WTC11 (cell line): Measurements from ENCODE around the gene SLC18A2. TPM values are rescaled to one million over a fixed set of nuclear protein-coding genes. Genes with fewer than 3 reads are reported as not detected.

Experiments
- ATAC-seq: fragments of 200-7000 bp; cut with Tn5 transposase; 2 replicates; pipeline ENCODE4 v1.10.0; 2021; ENCODE audit warnings: mild to moderate bottlenecking, moderate library complexity
- CTCF ChIA-PET: fragments of 300-600 bp; sonication (Branson Sonifier 250); formaldehyde crosslinking; loops from one replicate; lab custom pipeline; 2021; ENCODE audit warnings: antibody characterized with exemption; lab: Charles Lee
- POLR2A ChIA-PET: fragments of 350-600 bp; sonication (Branson Sonifier 250); formaldehyde crosslinking; loops from one replicate; lab custom pipeline; 2021; ENCODE audit warnings: antibody characterized with exemption; lab: Charles Lee
- DNase-seq: peaks from one replicate; pipeline ENCODE4 v3.0.0; 2021; ENCODE audit warnings: low spot score
- H3K27ac Mint-ChIP-seq: 2 replicates; pipeline ENCODE4 v1.8.0; 2021; ENCODE audit warnings: mixed read lengths
- H3K27me3 Mint-ChIP-seq: 2 replicates; pipeline ENCODE4 v1.8.0; 2021; ENCODE audit warnings: low read depth, mild to moderate bottlenecking, moderate library complexity, mixed read lengths
- H3K36me3 Mint-ChIP-seq: 2 replicates; pipeline ENCODE4 v1.8.0; 2021; ENCODE audit warnings: mixed read lengths
- H3K4me1 Mint-ChIP-seq: 2 replicates; pipeline ENCODE4 v1.8.0; 2022; ENCODE audit warnings: mixed read lengths
- H3K4me3 Mint-ChIP-seq: 2 replicates; pipeline ENCODE4 v1.8.0; 2021; ENCODE audit warnings: mild to moderate bottlenecking, moderate library complexity, mixed read lengths
- H3K9me3 Mint-ChIP-seq: 2 replicates; pipeline ENCODE4 v1.8.0; 2021; ENCODE audit warnings: mixed read lengths
- AFF4 ChIP-seq: sonication (generic); formaldehyde crosslinking; IDR thresholded peaks from 2 replicates; pipeline ENCODE4 v1.8.1; 2023; ENCODE audit warnings: mild to moderate bottlenecking, missing genetic modification reagents, borderline replicate concordance
- ATF6 ChIP-seq: sonication (generic); formaldehyde crosslinking; IDR thresholded peaks from 2 replicates; pipeline ENCODE4 v1.8.1; 2023; ENCODE audit warnings: mild to moderate bottlenecking, missing genetic modification reagents
- EMX1 ChIP-seq: fragments of 250-450 bp; sonication (Bioruptor Pico); IDR thresholded peaks from 2 replicates; pipeline ENCODE4 v1.8.0; 2021; ENCODE audit warnings: mild to moderate bottlenecking
- GABPB1 ChIP-seq: sonication (generic); formaldehyde crosslinking; IDR thresholded peaks from 2 replicates; pipeline ENCODE4 v1.8.1; 2023; ENCODE audit warnings: mild to moderate bottlenecking, missing genetic modification reagents
- NFATC4 ChIP-seq: fragments of 250-450 bp; sonication (Bioruptor Pico); IDR thresholded peaks from 2 replicates; pipeline ENCODE4 v1.9.0; 2021; ENCODE audit warnings: mild to moderate bottlenecking
- NFYB ChIP-seq: sonication (generic); formaldehyde crosslinking; conservative IDR thresholded peaks from 2 replicates; pipeline ENCODE4 v1.8.0; 2022; ENCODE audit warnings: low read depth, missing genetic modification reagents
- NR1H2 ChIP-seq: sonication (generic); formaldehyde crosslinking; IDR thresholded peaks from 2 replicates; pipeline ENCODE4 v1.9.0; 2021; ENCODE audit warnings: mild to moderate bottlenecking, moderate library complexity, missing genetic modification reagents
- SMAD3 ChIP-seq: sonication (generic); formaldehyde crosslinking; IDR thresholded peaks from 2 replicates; pipeline ENCODE4 v1.8.0; 2022; ENCODE audit warnings: missing genetic modification reagents, mild to moderate bottlenecking, borderline replicate concordance
- ZNF281 ChIP-seq: sonication (generic); formaldehyde crosslinking; IDR thresholded peaks from 2 replicates; pipeline ENCODE4 v1.8.0; 2023; ENCODE audit warnings: mild to moderate bottlenecking, missing genetic modification reagents
- ZNF423 ChIP-seq: fragments of 250-450 bp; sonication (Bioruptor Pico); IDR thresholded peaks from 2 replicates; pipeline ENCODE4 v2.1.2; 2022; ENCODE audit warnings: mild to moderate bottlenecking, moderate library complexity
- ZNF532 ChIP-seq: fragments of 250-450 bp; sonication (Bioruptor Pico); IDR thresholded peaks from 2 replicates; pipeline ENCODE4 v1.9.0; 2021; ENCODE audit warnings: mild to moderate bottlenecking, borderline replicate concordance
- total RNA-seq: library from RNA; stranded (reverse); gene quantifications from 3 replicates; pipeline ENCODE4 v1.2.3, GENCODE V29; 2021
- TF ChIP-seq, protein P1 (sequence below): fragments of 250-450 bp; sonication (Bioruptor Pico); IDR thresholded peaks from 2 replicates; pipeline ENCODE4 v1.8.0; 2021; ENCODE audit warnings: mild to moderate bottlenecking
- TF ChIP-seq, protein P2 (sequence below): fragments of 250-450 bp; sonication (Bioruptor Pico); IDR thresholded peaks from 2 replicates; pipeline ENCODE4 v2.1.2; 2022; ENCODE audit warnings: mild to moderate bottlenecking, moderate library complexity
- TF ChIP-seq, protein P3 (sequence below): sonication (generic); formaldehyde crosslinking; conservative IDR thresholded peaks from 2 replicates; pipeline ENCODE4 v1.8.1; 2023; ENCODE audit warnings: mild to moderate bottlenecking, low read depth, missing genetic modification reagents, moderate library complexity
- TF ChIP-seq, protein P4 (sequence below): fragments of 250-450 bp; sonication (Bioruptor Pico); conservative IDR thresholded peaks from 2 replicates; pipeline ENCODE4 v1.9.0; 2021; ENCODE audit warnings: mild to moderate bottlenecking

Gene SLC18A2
- total RNA-seq, 1 experiment from 2014 or later, result 5.9 TPM

- TF ChIP-seq ATF6 (no peak), SMAD3 (CRISPR knock-in tag) (no peak), ZNF423 (CRISPR knock-in tag) (no peak), GABPB1 (CRISPR knock-in tag) (no peak), NFATC4 (no peak)
- TF ChIP-seq, protein P1, sequence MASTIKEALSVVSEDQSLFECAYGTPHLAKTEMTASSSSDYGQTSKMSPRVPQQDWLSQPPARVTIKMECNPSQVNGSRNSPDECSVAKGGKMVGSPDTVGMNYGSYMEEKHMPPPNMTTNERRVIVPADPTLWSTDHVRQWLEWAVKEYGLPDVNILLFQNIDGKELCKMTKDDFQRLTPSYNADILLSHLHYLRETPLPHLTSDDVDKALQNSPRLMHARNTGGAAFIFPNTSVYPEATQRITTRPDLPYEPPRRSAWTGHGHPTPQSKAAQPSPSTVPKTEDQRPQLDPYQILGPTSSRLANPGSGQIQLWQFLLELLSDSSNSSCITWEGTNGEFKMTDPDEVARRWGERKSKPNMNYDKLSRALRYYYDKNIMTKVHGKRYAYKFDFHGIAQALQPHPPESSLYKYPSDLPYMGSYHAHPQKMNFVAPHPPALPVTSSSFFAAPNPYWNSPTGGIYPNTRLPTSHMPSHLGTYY (CRISPR knock-in tag), result no peak
- TF ChIP-seq, protein P2, sequence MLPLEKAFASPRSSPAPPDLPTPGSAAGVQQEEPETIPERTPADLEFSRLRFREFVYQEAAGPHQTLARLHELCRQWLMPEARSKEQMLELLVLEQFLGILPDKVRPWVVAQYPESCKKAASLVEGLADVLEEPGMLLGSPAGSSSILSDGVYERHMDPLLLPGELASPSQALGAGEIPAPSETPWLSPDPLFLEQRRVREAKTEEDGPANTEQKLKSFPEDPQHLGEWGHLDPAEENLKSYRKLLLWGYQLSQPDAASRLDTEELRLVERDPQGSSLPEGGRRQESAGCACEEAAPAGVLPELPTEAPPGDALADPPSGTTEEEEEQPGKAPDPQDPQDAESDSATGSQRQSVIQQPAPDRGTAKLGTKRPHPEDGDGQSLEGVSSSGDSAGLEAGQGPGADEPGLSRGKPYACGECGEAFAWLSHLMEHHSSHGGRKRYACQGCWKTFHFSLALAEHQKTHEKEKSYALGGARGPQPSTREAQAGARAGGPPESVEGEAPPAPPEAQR, result no peak
- TF ChIP-seq, protein P3, sequence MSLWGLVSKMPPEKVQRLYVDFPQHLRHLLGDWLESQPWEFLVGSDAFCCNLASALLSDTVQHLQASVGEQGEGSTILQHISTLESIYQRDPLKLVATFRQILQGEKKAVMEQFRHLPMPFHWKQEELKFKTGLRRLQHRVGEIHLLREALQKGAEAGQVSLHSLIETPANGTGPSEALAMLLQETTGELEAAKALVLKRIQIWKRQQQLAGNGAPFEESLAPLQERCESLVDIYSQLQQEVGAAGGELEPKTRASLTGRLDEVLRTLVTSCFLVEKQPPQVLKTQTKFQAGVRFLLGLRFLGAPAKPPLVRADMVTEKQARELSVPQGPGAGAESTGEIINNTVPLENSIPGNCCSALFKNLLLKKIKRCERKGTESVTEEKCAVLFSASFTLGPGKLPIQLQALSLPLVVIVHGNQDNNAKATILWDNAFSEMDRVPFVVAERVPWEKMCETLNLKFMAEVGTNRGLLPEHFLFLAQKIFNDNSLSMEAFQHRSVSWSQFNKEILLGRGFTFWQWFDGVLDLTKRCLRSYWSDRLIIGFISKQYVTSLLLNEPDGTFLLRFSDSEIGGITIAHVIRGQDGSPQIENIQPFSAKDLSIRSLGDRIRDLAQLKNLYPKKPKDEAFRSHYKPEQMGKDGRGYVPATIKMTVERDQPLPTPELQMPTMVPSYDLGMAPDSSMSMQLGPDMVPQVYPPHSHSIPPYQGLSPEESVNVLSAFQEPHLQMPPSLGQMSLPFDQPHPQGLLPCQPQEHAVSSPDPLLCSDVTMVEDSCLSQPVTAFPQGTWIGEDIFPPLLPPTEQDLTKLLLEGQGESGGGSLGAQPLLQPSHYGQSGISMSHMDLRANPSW, result no peak
- TF ChIP-seq, all 79 proteins: peak for 0
These were observed 33.1 kb downstream of the SLC18A2 start (continued) for GRCh38 chr10:117273980-117274379.

- POLR2A ChIA-PET, result no interaction called here
- no peak overlapping the region for H3K4me3 Mint-ChIP-seq
- no peak overlapping the region for H3K27ac Mint-ChIP-seq
- H3K4me1 Mint-ChIP-seq, result peaks cover 5% of the 10 kb centered on the region; the same call in 1 of the 2 replicates
- no peak for ATAC-seq
- H3K36me3 Mint-ChIP-seq, result no peaks in the 10 kb centered on the region
- CTCF ChIA-PET, result interaction anchor here (1.0 to 1.9 kb wide), 2 partner anchors 58 to 169 kb away, joined by 3 to 6 read pairs; no protein-coding TSS in a partner anchor
- no peaks in the 10 kb centered on the region for H3K27me3 Mint-ChIP-seq
- no peak for DNase-seq
- H3K9me3 Mint-ChIP-seq, result no peaks in the 10 kb centered on the region
- TF ChIP-seq ZNF532 (CRISPR knock-in tag) (no peak), NR1H2 (CRISPR knock-in tag) (no peak), AFF4 (CRISPR knock-in tag) (no peak), NFYB (CRISPR knock-in tag) (no peak), EMX1 (no peak), ZNF281 (CRISPR knock-in tag) (no peak)
- TF ChIP-seq, protein P4, sequence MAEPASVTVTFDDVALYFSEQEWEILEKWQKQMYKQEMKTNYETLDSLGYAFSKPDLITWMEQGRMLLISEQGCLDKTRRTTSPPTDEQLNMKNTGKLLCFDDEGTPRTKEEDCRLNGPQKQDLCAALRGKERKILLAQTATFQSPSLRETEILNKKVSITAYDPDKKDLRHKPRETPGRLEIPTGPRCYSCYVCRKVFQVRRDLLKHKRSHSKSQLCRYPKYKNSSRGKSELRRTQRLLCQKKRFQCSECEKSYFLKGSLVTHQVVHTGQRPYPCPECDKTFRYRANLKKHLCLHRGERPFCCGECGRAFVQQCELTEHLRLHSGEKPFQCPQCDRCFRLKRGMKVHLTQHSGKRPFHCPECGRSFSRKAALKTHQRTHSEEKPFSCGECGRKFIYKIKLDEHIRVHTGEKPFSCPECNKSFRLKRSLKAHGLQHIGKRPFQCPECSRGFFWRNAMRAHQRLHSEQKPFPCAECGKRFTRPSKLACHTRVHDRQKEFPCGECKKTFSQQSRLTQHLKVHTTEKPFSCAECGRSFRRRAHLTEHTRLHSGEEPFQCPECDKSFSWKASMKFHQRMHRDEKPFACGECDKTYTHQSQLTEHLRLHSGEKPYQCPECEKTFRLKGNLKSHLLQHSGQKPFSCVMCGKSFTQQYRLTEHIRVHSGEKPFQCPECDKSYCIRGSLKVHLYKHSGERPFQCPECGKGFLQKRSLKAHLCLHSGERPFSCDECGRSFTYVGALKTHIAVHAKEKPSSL, result no peak
These were observed 33.6 kb downstream of the SLC18A2 start for GRCh38 chr10:117274509-117274908.
